ENCODE results near the gene DCXR. TPM values are rescaled to one million over a fixed set of nuclear protein-coding genes. Genes with fewer than 3 reads are reported as not detected.

DCXR gene
- total and polyA plus RNA-seq, 2 of the 13 experiments (the other 11 are each of a cell fraction or from before 2014, with no cell fraction given): 287 to 311 TPM

DNA sequence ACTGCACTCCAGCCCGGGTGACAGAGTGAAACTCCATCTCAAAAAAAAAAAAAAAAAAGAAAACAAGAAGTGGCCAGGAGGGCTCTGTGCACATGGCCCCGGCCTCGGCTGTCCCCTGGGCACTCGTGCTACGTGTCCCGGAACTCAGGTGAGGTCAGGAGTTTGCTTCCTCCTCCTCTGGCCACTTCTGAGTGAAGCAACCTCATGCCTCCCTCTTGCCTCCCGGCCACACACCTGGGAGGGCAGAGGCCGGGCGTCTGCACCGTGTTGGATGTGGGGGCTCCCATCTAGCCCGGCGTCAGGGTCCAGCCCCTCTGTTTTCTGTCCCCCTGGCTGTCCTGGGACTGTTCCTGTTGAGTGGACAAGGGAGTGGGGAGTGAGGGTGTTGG lies 37.9 kb downstream of the DCXR start (continued):
- TF ChIP-seq GTF2F1 (IDR thresholded peaks at IDR 0.05; ENCODE audit: low read length) (no peak), ZNF720 (CRISPR knock-in tag; IDR thresholded peaks at IDR 0.05) (no peak), HNRNPL (IDR thresholded peaks at IDR 0.05; ENCODE audit: low read depth, low read length) (no peak), ONECUT2 (CRISPR knock-in tag; IDR thresholded peaks at IDR 0.05) (no peak), NAIF1 (CRISPR knock-in tag; IDR thresholded peaks at IDR 0.05; ENCODE audit: borderline replicate concordance) (0 out of 2 replicates have a peak, but pooled peaks have one; percentile 54), CBFB (CRISPR knock-in tag; IDR thresholded peaks at IDR 0.05) (no peak), ZNF607 (CRISPR knock-in tag; IDR thresholded peaks at IDR 0.05; ENCODE audit: borderline replicate concordance) (no peak), ZBTB2 (CRISPR knock-in tag; IDR thresholded peaks at IDR 0.05; ENCODE audit: low read depth) (peak; percentile 29; the same call in 1 of the 2 replicates), LCORL (IDR thresholded peaks at IDR 0.05) (no peak), LCORL (CRISPR knock-in tag; IDR thresholded peaks at IDR 0.05) (no peak), ELF4 (CRISPR knock-in tag; IDR thresholded peaks at IDR 0.05; ENCODE audit: borderline replicate concordance) (no peak), ETV5 (CRISPR knock-in tag; IDR thresholded peaks at IDR 0.05; ENCODE audit: borderline replicate concordance) (peak; percentile 86), ATAD3A (CRISPR knock-in tag; IDR thresholded peaks at IDR 0.05) (no peak; the same call in 1 of the 2 replicates), ZFP36L2 (CRISPR knock-in tag; IDR thresholded peaks at IDR 0.05) (no peak), NFATC3 (CRISPR knock-in tag; IDR thresholded peaks at IDR 0.05) (no peak), IRF1 (CRISPR knock-in tag; IDR thresholded peaks at IDR 0.05; ENCODE audit: low read depth) (no peak), REXO4 (CRISPR knock-in tag; IDR thresholded peaks at IDR 0.05; ENCODE audit: borderline replicate concordance) (no peak), ZNF768 (CRISPR knock-in tag; IDR thresholded peaks at IDR 0.05) (no peak; the same call in 1 of the 2 replicates), IRX3 (CRISPR knock-in tag; IDR thresholded peaks at IDR 0.05; ENCODE audit: borderline replicate concordance, low read depth) (no peak), YEATS4 (CRISPR knock-in tag; IDR thresholded peaks at IDR 0.05; ENCODE audit: borderline replicate concordance) (0 out of 2 replicates have a peak, but pooled peaks have one; percentile 13), ZNF546 (CRISPR knock-in tag; conservative IDR thresholded peaks at IDR 0.05) (no peak), BORCS8-MEF2B (CRISPR knock-in tag; IDR thresholded peaks at IDR 0.05) (no peak), RBM22 (optimal IDR thresholded peaks at IDR 0.05; ENCODE audit: low read length) (no peak), ATF2 (CRISPR knock-in tag; IDR thresholded peaks at IDR 0.05) (0 out of 2 replicates have a peak, but pooled peaks have one; percentile 27), ZBTB8A (CRISPR knock-in tag; IDR thresholded peaks at IDR 0.05; ENCODE audit: borderline replicate concordance, low read depth) (no peak), MIER2 (CRISPR knock-in tag; IDR thresholded peaks at IDR 0.05) (no peak), REL (CRISPR knock-in tag; conservative IDR thresholded peaks at IDR 0.05) (no peak), ZKSCAN1 (IDR thresholded peaks at IDR 0.05; ENCODE audit: low read length) (no peak)
- TF ChIP-seq, protein P1, sequence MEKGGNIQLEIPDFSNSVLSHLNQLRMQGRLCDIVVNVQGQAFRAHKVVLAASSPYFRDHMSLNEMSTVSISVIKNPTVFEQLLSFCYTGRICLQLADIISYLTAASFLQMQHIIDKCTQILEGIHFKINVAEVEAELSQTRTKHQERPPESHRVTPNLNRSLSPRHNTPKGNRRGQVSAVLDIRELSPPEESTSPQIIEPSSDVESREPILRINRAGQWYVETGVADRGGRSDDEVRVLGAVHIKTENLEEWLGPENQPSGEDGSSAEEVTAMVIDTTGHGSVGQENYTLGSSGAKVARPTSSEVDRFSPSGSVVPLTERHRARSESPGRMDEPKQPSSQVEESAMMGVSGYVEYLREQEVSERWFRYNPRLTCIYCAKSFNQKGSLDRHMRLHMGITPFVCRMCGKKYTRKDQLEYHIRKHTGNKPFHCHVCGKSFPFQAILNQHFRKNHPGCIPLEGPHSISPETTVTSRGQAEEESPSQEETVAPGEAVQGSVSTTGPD (CRISPR knock-in tag; IDR thresholded peaks at IDR 0.05): 0 out of 2 replicates have a peak, but pooled peaks have one; percentile 14
